H9 (cell line): ENCODE measurements around the gene BBX. TPM values are rescaled to one million over a fixed set of nuclear protein-coding genes. Genes with fewer than 3 reads are reported as not detected.
A peak's percentile ranks its signal among the peaks of the same experiment; 100 is the strongest.

Source experiments
- DNase-seq: peaks from one replicate; pipeline ENCODE4 v3.0.0-alpha.2; 2017
- H2AFZ ChIP-seq: one replicate; pipeline ENCODE4 v1.6.1; 2013; ENCODE audit warnings: mild to moderate bottlenecking, low read length, control low read depth, moderate library complexity
- H2AK5ac ChIP-seq: 2 replicates; pipeline ENCODE4 v1.6.1; 2013; ENCODE audit warnings: low read length, control low read depth, mixed read lengths; ENCODE audit not compliant: insufficient read length
- H2BK120ac ChIP-seq: one replicate; pipeline ENCODE4 v1.6.1; 2013; ENCODE audit warnings: low read depth, mild to moderate bottlenecking, low read length, control low read depth, inconsistent platforms; ENCODE audit not compliant: poor library complexity, severe bottlenecking
- H2BK12ac ChIP-seq: 2 replicates; pipeline ENCODE4 v1.6.1; 2013; ENCODE audit warnings: low read length, control low read depth, mixed read lengths, low read depth; ENCODE audit not compliant: insufficient read length
- H2BK15ac ChIP-seq: 2 replicates; pipeline ENCODE4 v1.6.1; 2013; ENCODE audit warnings: low read depth, low read length, control low read depth
- H2BK20ac ChIP-seq: one replicate; pipeline ENCODE4 v1.6.1; 2013; ENCODE audit warnings: low read depth, mild to moderate bottlenecking, low read length, control low read depth, inconsistent platforms; ENCODE audit not compliant: poor library complexity, severe bottlenecking
- H2BK5ac ChIP-seq: 2 replicates; pipeline ENCODE4 v1.6.1; 2013; ENCODE audit warnings: low read length, control low read depth, mixed read lengths; ENCODE audit not compliant: insufficient read length
- H3K14ac ChIP-seq: 2 replicates; pipeline ENCODE4 v1.6.1; 2013; ENCODE audit warnings: low read length, control low read depth; ENCODE audit not compliant: insufficient read depth
- H3K18ac ChIP-seq: 2 replicates; pipeline ENCODE4 v1.6.1; 2013; ENCODE audit warnings: low read depth, mild to moderate bottlenecking, mixed read lengths, low read length, control low read depth; ENCODE audit not compliant: insufficient read length
- H3K23ac ChIP-seq: 2 replicates; pipeline ENCODE4 v1.6.1; 2013; ENCODE audit warnings: low read length, control low read depth, mixed read lengths, low read depth; ENCODE audit not compliant: insufficient read length
- H3K23me2 ChIP-seq: 2 replicates; pipeline ENCODE4 v1.6.1; 2013; ENCODE audit warnings: low read depth, mild to moderate bottlenecking, mixed read lengths, low read length, control low read depth; ENCODE audit not compliant: insufficient read length, poor library complexity, severe bottlenecking
- H3K27ac ChIP-seq: 2 replicates; pipeline ENCODE4 v1.5.1; 2013; ENCODE audit warnings: low read length, control low read depth, mixed read lengths, low read depth; ENCODE audit not compliant: insufficient read length
- H3K27me3 ChIP-seq: 2 replicates; pipeline ENCODE4 v1.6.1; 2013; ENCODE audit warnings: low read length, control low read depth, inconsistent platforms; ENCODE audit not compliant: insufficient read depth
- H3K4ac ChIP-seq: 2 replicates; pipeline ENCODE4 v1.6.1; 2013; ENCODE audit warnings: low read depth, mild to moderate bottlenecking, control low read depth, inconsistent platforms, low read length, moderate library complexity
- H3K4me1 ChIP-seq: 2 replicates; pipeline ENCODE4 v1.6.1; 2013; ENCODE audit warnings: low read length, control low read depth, inconsistent platforms; ENCODE audit not compliant: insufficient read depth
- H3K4me2 ChIP-seq: 2 replicates; pipeline ENCODE4 v1.6.1; 2013; ENCODE audit warnings: low read length, control low read depth, mixed read lengths; ENCODE audit not compliant: insufficient read length, insufficient read depth
- H3K56ac ChIP-seq: 2 replicates; pipeline ENCODE4 v1.6.1; 2013; ENCODE audit warnings: low read depth, mild to moderate bottlenecking, mixed read lengths, low read length, control low read depth; ENCODE audit not compliant: insufficient read length
- H3K79me1 ChIP-seq: 2 replicates; pipeline ENCODE4 v1.6.1; 2013; ENCODE audit warnings: low read depth, mild to moderate bottlenecking, moderate library complexity, low read length, control low read depth, inconsistent platforms; ENCODE audit not compliant: insufficient read depth, poor library complexity, severe bottlenecking
- H3K79me2 ChIP-seq: 2 replicates; pipeline ENCODE4 v1.6.1; 2013; ENCODE audit warnings: low read length, control low read depth, inconsistent platforms; ENCODE audit not compliant: insufficient read depth
- H3K9ac ChIP-seq: 2 replicates; pipeline ENCODE4 v1.6.1; 2013; ENCODE audit warnings: low read length, control low read depth, mixed read lengths; ENCODE audit not compliant: insufficient read length; ENCODE audit errors: extremely low read depth
- H3K9me3 ChIP-seq: one replicate; pipeline ENCODE4 v1.6.1; 2013; ENCODE audit warnings: low read depth, low read length, inconsistent platforms; ENCODE audit not compliant: control insufficient read depth
- H3T11ph ChIP-seq: one replicate; pipeline ENCODE4 v1.6.1; 2013; ENCODE audit warnings: mild to moderate bottlenecking, low read length, control low read depth, inconsistent platforms
- H4K20me1 ChIP-seq: one replicate; pipeline ENCODE4 v1.6.1; 2013; ENCODE audit not compliant: control insufficient read depth, insufficient read length, insufficient read depth
- H4K5ac ChIP-seq: 2 replicates; pipeline ENCODE4 v1.6.1; 2013; ENCODE audit warnings: low read depth, mild to moderate bottlenecking, mixed read lengths, low read length, control low read depth; ENCODE audit not compliant: insufficient read length
- H4K8ac ChIP-seq: replicated peaks from 2 replicates; pipeline ENCODE4 v1.6.1; 2013; ENCODE audit warnings: low read length, control low read depth, mixed read lengths, low read depth; ENCODE audit not compliant: insufficient read length
- H4K91ac ChIP-seq: 2 replicates; pipeline ENCODE4 v1.6.1; 2013; ENCODE audit warnings: low read depth, mild to moderate bottlenecking, moderate library complexity, mixed read lengths, low read length, control low read depth; ENCODE audit not compliant: insufficient read length
- H3K27ac Mint-ChIP-seq, 3 experiments: 2 replicates in 2 of 3; 3 replicates in 1 of 3; pipeline ENCODE4 v1.8.0; 2020 to 2021; ENCODE audit warnings: mixed read lengths in 3 of 3, mild to moderate bottlenecking in 1 of 3, moderate library complexity in 1 of 3
- H3K27me3 Mint-ChIP-seq: 2 replicates; pipeline ENCODE4 v1.8.0; 2021; ENCODE audit warnings: low read depth, mild to moderate bottlenecking, moderate library complexity, mixed read lengths
- H3K36me3 Mint-ChIP-seq, 3 experiments: 2 replicates in 2 of 3; 3 replicates in 1 of 3; pipeline ENCODE4 v1.8.0; 2020 to 2021; ENCODE audit warnings: low read depth in 3 of 3, mixed read lengths in 3 of 3; ENCODE audit not compliant: insufficient read depth in 1 of 3
- H3K4me1 Mint-ChIP-seq, 2 experiments: 2 replicates each; pipeline ENCODE4 v1.8.0; 2020; ENCODE audit warnings: mixed read lengths in 2 of 2
- H3K4me3 Mint-ChIP-seq, 2 experiments: 2 replicates in 1 of 2; 3 replicates in 1 of 2; pipeline ENCODE4 v1.8.0; 2020 to 2021; ENCODE audit warnings: mild to moderate bottlenecking in 2 of 2, mixed read lengths in 2 of 2, moderate library complexity in 1 of 2
- H3K9me3 Mint-ChIP-seq, 2 experiments: 2 replicates in 1 of 2; 3 replicates in 1 of 2; pipeline ENCODE4 v1.8.0; 2020; ENCODE audit warnings: mild to moderate bottlenecking in 2 of 2, mixed read lengths in 2 of 2, moderate library complexity in 1 of 2
- CTCF ChIP-seq: fragments of 200-600 bp; sonication (generic); conservative IDR thresholded peaks from 3 replicates; pipeline ENCODE4 v1.8.0; 2021; ENCODE audit warnings: antibody characterized with exemption, mild to moderate bottlenecking
- WGBS: extraction: QIAGEN DNeasy Blood & Tissue Kit; methylation state at CpG from one replicate; pipeline ENCODE4 v1.1.7; 2013; ENCODE audit warnings: missing lambda C conversion rate, low lambda C conversion rate, mixed read lengths; ENCODE audit not compliant: insufficient read length; ENCODE audit errors: extremely low coverage; 5-methylcytosine and 5-hydroxymethylcytosine counted together
- total RNA-seq: library from RNA; stranded (reverse); gene quantifications from 2 replicates; pipeline ENCODE4 v1.2.1, GENCODE V29; 2021

The BBX gene
- total RNA-seq, 1 experiment from 2014 or later: 34.8 TPM

- H3K36me3 Mint-ChIP-seq: peaks cover 2 to 24% (median 8%) of the 10 kb centered on the region in 3 experiments; a peak in 5 of 7 replicates
- Histone ChIP-seq H2BK12ac (no peak overlapping the region), H3K27me3 (no peaks in the 10 kb centered on the region), H4K8ac (no peak overlapping the region), H2AK5ac (no peak overlapping the region), H3K23ac (no peak overlapping the region), H4K20me1 (no peaks in the 10 kb centered on the region), H4K91ac (no peak overlapping the region), H2BK20ac (no peak overlapping the region), H2BK15ac (no peak overlapping the region), H3K4ac (no peak overlapping the region), H2BK120ac (no peak overlapping the region), H3K79me2 (no peaks in the 10 kb centered on the region), H3K9me3 (no peaks in the 10 kb centered on the region), H3K14ac (no peak overlapping the region), H3K79me1 (no peaks in the 10 kb centered on the region), H3K4me1 (0 out of 2 replicates have a peak, but pooled peaks cover 3% of the 10 kb centered on the region), H3K27ac (no peak overlapping the region), H3K23me2 (no peaks in the 10 kb centered on the region), H3K9ac (no peak overlapping the region), H3T11ph (no peak overlapping the region), H2BK5ac (no peak overlapping the region), H3K4me2 (no peak overlapping the region), H4K5ac (no peak overlapping the region), H3K18ac (no peak overlapping the region), H3K56ac (no peak overlapping the region), H2AFZ (no peak overlapping the region)
- DNase-seq: no peak
- H3K4me1 Mint-ChIP-seq: peaks cover 49 to 59% of the 10 kb centered on the region in 2 experiments
- no peaks in the 10 kb centered on the region for H3K27me3 Mint-ChIP-seq
- peak overlapping the region in 1 of 3 experiments; percentile 44; a peak in 1 of 7 replicates for H3K27ac Mint-ChIP-seq
- WGBS: no CpG with 5 or more reads among the region's 1 CpG
- no peak overlapping the region; a peak in 1 of 5 replicates for H3K4me3 Mint-ChIP-seq
- peaks cover 5 to 6% of the 10 kb centered on the region in 2 experiments; a peak in 4 of 5 replicates for H3K9me3 Mint-ChIP-seq
- TF ChIP-seq CTCF: no peak
Measured at GRCh38 chr3:107600780-107601179, 78.0 kb downstream of the BBX start.
